ENCODE measurements around the gene TBC1D22A.

DNA sequence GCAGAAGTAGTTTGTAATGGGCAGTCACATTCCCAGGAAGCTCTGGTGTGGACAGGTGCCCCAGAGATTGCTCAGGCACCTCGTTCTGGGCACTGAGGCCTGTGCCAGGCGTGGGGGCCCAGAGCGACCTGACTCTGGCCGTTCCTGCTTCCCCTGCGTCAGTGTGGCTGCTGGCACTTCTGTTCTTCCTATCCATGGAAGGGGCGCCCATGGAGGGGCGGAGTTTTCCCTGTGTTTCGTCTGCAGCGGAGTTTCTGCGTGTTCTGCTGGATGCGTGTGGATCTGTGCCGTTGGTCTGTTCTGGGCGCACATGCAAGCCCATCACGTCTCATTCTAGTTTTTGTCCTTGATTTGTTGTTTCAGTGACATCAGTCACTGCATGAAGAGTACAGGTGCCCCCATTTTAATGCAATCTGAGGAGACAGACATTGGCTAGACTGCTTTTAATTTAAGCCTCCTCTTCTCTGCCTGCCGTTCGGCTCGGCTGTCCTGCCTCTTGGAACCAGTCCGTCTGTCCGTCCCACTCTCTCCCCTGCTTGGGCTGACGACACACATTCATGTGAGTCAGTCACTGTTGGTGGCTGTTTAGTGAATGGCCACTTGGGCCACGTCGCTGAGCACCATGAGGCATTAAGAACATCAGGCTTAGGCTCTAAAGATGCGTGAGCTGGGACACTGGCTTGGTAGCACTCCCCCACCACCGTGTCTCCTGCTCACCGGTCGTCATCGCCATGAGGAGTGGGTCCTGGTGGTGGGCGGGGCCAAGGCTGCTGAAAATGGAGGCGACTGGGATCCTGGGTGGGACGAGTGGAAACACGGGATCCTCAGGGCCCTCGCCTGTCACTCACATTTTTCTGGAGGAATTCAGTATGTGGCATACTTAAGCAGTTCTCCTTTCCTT lies 255.8 kb downstream of the TBC1D22A start:
- TF ChIP-seq, protein P1, sequence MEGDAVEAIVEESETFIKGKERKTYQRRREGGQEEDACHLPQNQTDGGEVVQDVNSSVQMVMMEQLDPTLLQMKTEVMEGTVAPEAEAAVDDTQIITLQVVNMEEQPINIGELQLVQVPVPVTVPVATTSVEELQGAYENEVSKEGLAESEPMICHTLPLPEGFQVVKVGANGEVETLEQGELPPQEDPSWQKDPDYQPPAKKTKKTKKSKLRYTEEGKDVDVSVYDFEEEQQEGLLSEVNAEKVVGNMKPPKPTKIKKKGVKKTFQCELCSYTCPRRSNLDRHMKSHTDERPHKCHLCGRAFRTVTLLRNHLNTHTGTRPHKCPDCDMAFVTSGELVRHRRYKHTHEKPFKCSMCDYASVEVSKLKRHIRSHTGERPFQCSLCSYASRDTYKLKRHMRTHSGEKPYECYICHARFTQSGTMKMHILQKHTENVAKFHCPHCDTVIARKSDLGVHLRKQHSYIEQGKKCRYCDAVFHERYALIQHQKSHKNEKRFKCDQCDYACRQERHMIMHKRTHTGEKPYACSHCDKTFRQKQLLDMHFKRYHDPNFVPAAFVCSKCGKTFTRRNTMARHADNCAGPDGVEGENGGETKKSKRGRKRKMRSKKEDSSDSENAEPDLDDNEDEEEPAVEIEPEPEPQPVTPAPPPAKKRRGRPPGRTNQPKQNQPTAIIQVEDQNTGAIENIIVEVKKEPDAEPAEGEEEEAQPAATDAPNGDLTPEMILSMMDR (IDR thresholded peaks at IDR 0.05) = no peak
- no peak for TF ChIP-seq POLR2A (IDR thresholded peaks at IDR 0.05)
